OCI-LY7 (cell line): Measurements from ENCODE around the gene CNTN4. TPM values are rescaled to one million over a fixed set of nuclear protein-coding genes. Genes with fewer than 3 reads are reported as not detected.

Experiments
- BruUV-seq: library from RNA; stranded (reverse); fragments of 400-500 nt; replicated peaks from 2 replicates; lab custom pipeline; 2021; lab: Mats Ljungman, UMichigan
- CTCF ChIA-PET: fragments of 300-600 bp; sonication (Branson Sonifier 250); formaldehyde crosslinking; loops from one replicate; lab custom pipeline; 2022; ENCODE audit warnings: antibody characterized with exemption; ENCODE audit not compliant: unreplicated experiment; lab: Charles Lee
- POLR2A ChIA-PET: fragments of 300-600 bp; sonication (Branson Sonifier 250); formaldehyde crosslinking; loops from one replicate; lab custom pipeline; 2022; ENCODE audit warnings: antibody characterized with exemption; lab: Charles Lee
- DNase-seq: peaks from one replicate; pipeline ENCODE4 v3.0.0-alpha.2; 2015; ENCODE audit warnings: low spot score
- H2AFZ ChIP-seq: fragments of 200-600 bp; sonication (generic), shearing (Covaris generic); 2 replicates; pipeline ENCODE4 v1.6.1; 2014; ENCODE audit warnings: mild to moderate bottlenecking, antibody characterized with exemption, low read length, moderate library complexity
- H3K27ac ChIP-seq: fragments of 200-600 bp; sonication (generic); 2 replicates; pipeline ENCODE4 v1.5.1; 2014; ENCODE audit warnings: mixed run types, low read depth, mild to moderate bottlenecking, moderate library complexity, low read length, inconsistent platforms; ENCODE audit not compliant: poor library complexity, severe bottlenecking
- H3K36me3 ChIP-seq: fragments of 200-600 bp; sonication (generic); 2 replicates; pipeline ENCODE4 v1.6.1; 2014; ENCODE audit warnings: mild to moderate bottlenecking, antibody characterized with exemption, low read length, moderate library complexity, mixed read lengths; ENCODE audit not compliant: insufficient read depth
- H3K4me1 ChIP-seq: fragments of 200-600 bp; sonication (generic); 2 replicates; pipeline ENCODE4 v1.5.1; 2014; ENCODE audit warnings: mild to moderate bottlenecking, low read length; ENCODE audit not compliant: insufficient read depth, poor library complexity, severe bottlenecking
- H3K4me2 ChIP-seq: fragments of 200-600 bp; sonication (generic); 2 replicates; pipeline ENCODE4 v1.6.1; 2014; ENCODE audit warnings: mild to moderate bottlenecking, low read length
- H3K4me3 ChIP-seq: fragments of 200-600 bp; sonication (generic); 2 replicates; pipeline ENCODE4 v1.5.1; 2014; ENCODE audit warnings: mild to moderate bottlenecking, low read depth, low read length; ENCODE audit not compliant: poor library complexity, severe bottlenecking
- H3K79me2 ChIP-seq: fragments of 200-600 bp; sonication (generic); 2 replicates; pipeline ENCODE4 v1.6.1; 2016; ENCODE audit warnings: low read depth, mild to moderate bottlenecking, low read length, moderate library complexity, mixed read lengths; ENCODE audit not compliant: insufficient read depth
- H3K9me2 ChIP-seq: fragments of 200-600 bp; sonication (generic); 2 replicates; pipeline ENCODE4 v1.6.1; 2016; ENCODE audit warnings: mild to moderate bottlenecking, low read length, mixed read lengths; ENCODE audit not compliant: insufficient read depth
- H3K9me3 ChIP-seq: fragments of 200-600 bp; sonication (generic); 2 replicates; pipeline ENCODE4 v1.6.1; 2014; ENCODE audit warnings: mild to moderate bottlenecking, mixed run types, low read length, mixed read lengths
- H4K20me1 ChIP-seq: fragments of 200-600 bp; sonication (generic); 2 replicates; pipeline ENCODE4 v1.6.1; 2014; ENCODE audit warnings: mild to moderate bottlenecking, antibody characterized with exemption, low read length, moderate library complexity, mixed read lengths; ENCODE audit not compliant: insufficient read depth
- EZH2phosphoT487 ChIP-seq: fragments of 200-600 bp; sonication (generic); IDR thresholded peaks from 2 replicates; pipeline ENCODE4 v1.6.1; 2018; ENCODE audit warnings: low read depth, borderline replicate concordance, mild to moderate bottlenecking, mixed run types, antibody characterized with exemption, low read length, moderate library complexity, mixed read lengths
- intact Hi-C: fragments of 100-400 bp; cut with micrococcal nuclease; formaldehyde crosslinking; loops from one replicate; pipeline ENCODE4 v1.10.0; 2022; ENCODE audit not compliant: unreplicated experiment
- total RNA-seq, 2 experiments: library from RNA; depleted of rRNA in 1 of 2; stranded (reverse); fragments of >200 nt in 1 of 2; shearing (Covaris generic) in 1 of 2; gene quantifications; 2 replicates each; pipeline ENCODE4 v1.2.3, GENCODE V29; 2014 to 2022
- TF ChIP-seq, protein P1 (sequence below): fragments of 200-600 bp; sonication (generic); conservative IDR thresholded peaks from 2 replicates; pipeline ENCODE4 v1.5.1; 2014; ENCODE audit warnings: mild to moderate bottlenecking, antibody characterized with exemption, low read length, moderate library complexity, mixed read lengths

The CNTN4 gene
- total RNA-seq, 2 experiments from 2014 or later: not detected

DNA sequence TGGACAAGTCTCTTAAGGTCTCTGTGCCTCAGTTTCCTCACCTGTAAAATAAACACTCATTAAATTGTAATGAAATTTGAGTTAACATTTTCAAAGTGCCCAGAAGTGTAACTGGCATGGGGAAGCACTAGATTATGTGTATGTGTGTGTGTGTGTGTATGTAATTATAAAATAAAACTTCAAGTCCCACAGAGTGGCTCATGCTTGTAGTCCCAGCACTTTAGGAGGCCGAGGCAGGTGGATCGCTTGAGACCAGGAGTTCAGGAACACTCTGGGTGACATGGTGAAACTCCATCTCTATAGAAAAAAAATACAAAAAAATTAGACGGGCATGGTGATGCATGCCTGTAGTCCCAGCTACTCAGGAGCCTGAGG lies 608.2 kb downstream of the CNTN4 start:
- no peaks in the 10 kb centered on the region for H3K9me3 ChIP-seq
- H3K9me2 ChIP-seq: no peaks in the 10 kb centered on the region
- POLR2A ChIA-PET: no interaction called here
- no peak for DNase-seq
- H3K4me2 ChIP-seq: no peak overlapping the region
- H3K27ac ChIP-seq: no peak overlapping the region
- TF ChIP-seq, protein P1, sequence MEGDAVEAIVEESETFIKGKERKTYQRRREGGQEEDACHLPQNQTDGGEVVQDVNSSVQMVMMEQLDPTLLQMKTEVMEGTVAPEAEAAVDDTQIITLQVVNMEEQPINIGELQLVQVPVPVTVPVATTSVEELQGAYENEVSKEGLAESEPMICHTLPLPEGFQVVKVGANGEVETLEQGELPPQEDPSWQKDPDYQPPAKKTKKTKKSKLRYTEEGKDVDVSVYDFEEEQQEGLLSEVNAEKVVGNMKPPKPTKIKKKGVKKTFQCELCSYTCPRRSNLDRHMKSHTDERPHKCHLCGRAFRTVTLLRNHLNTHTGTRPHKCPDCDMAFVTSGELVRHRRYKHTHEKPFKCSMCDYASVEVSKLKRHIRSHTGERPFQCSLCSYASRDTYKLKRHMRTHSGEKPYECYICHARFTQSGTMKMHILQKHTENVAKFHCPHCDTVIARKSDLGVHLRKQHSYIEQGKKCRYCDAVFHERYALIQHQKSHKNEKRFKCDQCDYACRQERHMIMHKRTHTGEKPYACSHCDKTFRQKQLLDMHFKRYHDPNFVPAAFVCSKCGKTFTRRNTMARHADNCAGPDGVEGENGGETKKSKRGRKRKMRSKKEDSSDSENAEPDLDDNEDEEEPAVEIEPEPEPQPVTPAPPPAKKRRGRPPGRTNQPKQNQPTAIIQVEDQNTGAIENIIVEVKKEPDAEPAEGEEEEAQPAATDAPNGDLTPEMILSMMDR: no peak
- no peak for TF ChIP-seq EZH2phosphoT487
- H3K36me3 ChIP-seq: no peaks in the 10 kb centered on the region
- H2AFZ ChIP-seq: no peak overlapping the region
- CTCF ChIA-PET: no interaction called here
- no peaks in the 10 kb centered on the region for H4K20me1 ChIP-seq
- intact Hi-C loops: no loop called here
- no peak overlapping the region for H3K4me3 ChIP-seq
- no peaks in the 10 kb centered on the region for H3K79me2 ChIP-seq
- no TSS peak for BruUV-seq
- no peaks in the 10 kb centered on the region for H3K4me1 ChIP-seq

DNA sequence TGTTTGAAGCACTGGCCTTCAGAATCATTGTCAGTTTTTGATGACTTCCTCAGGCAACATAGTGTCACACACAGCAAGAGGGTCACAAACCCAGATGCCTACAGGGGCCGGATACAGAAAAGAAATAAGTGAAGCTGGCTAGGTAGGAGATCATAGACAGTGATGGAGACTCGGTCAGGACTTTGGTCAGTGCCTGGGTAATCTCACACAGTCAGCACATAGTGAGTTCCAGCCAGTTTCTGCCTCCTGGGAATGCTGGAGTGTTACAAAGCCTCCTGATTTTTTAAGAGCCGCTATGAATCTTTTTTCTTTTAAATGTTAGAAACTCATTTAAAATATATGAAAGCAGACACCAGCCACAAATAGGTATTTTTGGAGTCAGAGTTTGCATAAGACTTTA lies 612.4 kb downstream of the CNTN4 start:
- no peak for DNase-seq
- intact Hi-C loops: no loop called here
- H2AFZ ChIP-seq: no peak overlapping the region
- no peaks in the 10 kb centered on the region for H3K9me2 ChIP-seq
- CTCF ChIA-PET: no interaction called here
- TF ChIP-seq, protein P1: no peak
- no peak for TF ChIP-seq EZH2phosphoT487
- H3K36me3 ChIP-seq: no peaks in the 10 kb centered on the region
- no peaks in the 10 kb centered on the region for H3K4me1 ChIP-seq
- no peak overlapping the region for H3K4me3 ChIP-seq
- no TSS peak for BruUV-seq
- H4K20me1 ChIP-seq: no peaks in the 10 kb centered on the region
- no peak overlapping the region for H3K4me2 ChIP-seq
- no peaks in the 10 kb centered on the region for H3K9me3 ChIP-seq
- H3K79me2 ChIP-seq: no peaks in the 10 kb centered on the region
- POLR2A ChIA-PET: no interaction called here
- H3K27ac ChIP-seq: no peak overlapping the region

DNA sequence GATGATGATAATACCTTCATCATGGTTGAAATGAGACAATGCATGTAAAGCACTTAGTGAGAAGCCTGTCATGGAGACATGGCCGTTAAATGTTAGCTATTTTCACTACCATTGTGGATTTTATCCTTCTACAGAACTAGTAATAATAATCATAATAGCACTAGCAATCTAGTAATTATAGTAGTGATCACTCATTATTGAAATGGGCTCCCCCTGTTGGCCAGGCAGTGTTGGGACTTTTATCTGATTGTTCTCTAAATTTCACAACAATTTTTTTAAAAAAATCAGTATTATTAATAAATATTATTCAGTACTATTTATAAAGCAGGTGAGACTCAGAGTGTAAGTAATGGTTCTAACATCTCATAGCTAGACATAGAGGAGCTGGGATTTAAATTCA lies 615.3 kb downstream of the CNTN4 start:
- H2AFZ ChIP-seq: no peak overlapping the region
- H3K79me2 ChIP-seq: no peaks in the 10 kb centered on the region
- no peak overlapping the region for H3K4me2 ChIP-seq
- ChIA-PET POLR2A (no interaction called here), CTCF (no interaction called here)
- intact Hi-C loops: no loop called here
- peak; percentile 1 for DNase-seq
- BruUV-seq: no TSS peak
- H3K36me3 ChIP-seq: no peaks in the 10 kb centered on the region
- H3K27ac ChIP-seq: no peak overlapping the region
- no peak overlapping the region for H3K4me3 ChIP-seq
- H3K9me3 ChIP-seq: no peaks in the 10 kb centered on the region
- no peaks in the 10 kb centered on the region for H4K20me1 ChIP-seq
- H3K4me1 ChIP-seq: no peaks in the 10 kb centered on the region
- H3K9me2 ChIP-seq: no peaks in the 10 kb centered on the region
- no peak for TF ChIP-seq EZH2phosphoT487
- TF ChIP-seq, protein P1: peak; percentile 75
